K562 (cell line): ENCODE measurements around the gene PCSK5. TPM values are rescaled to one million over a fixed set of nuclear protein-coding genes. Genes with fewer than 3 reads are reported as not detected.

ENCODE experiments used
- ATAC-seq: fragments of 200-7000 bp; cut with Tn5 transposase; 3 replicates; pipeline ENCODE4 v1.9.1; 2020; ENCODE audit warnings: moderate library complexity
- BruUV-seq: library from RNA; stranded (reverse); fragments of 400-500 nt; replicated peaks from 2 replicates; lab custom pipeline; 2021; lab: Mats Ljungman, UMichigan
- CTCF ChIA-PET: fragments of 300-600 bp; formaldehyde crosslinking; extraction: SDS; loops from one replicate; lab custom pipeline; 2021; ENCODE audit warnings: low intra/inter-chr PET ratio; lab: Yijun Ruan, JAX
- POLR2A ChIA-PET: fragments of 300-600, 350-650 bp; sonication (Branson Sonifier 250); formaldehyde crosslinking; extraction: SDS; loops from one replicate; lab custom pipeline; 2021; ENCODE audit warnings: antibody characterized with exemption, inconsistent platforms; lab: Yijun Ruan, JAX
- DNase-seq, 4 experiments: peaks; one replicate each; pipeline versions ENCODE4 v3.0.0 to v3.0.0-alpha.2; 2011 to 2018; ENCODE audit warnings: low spot score in 3 of 4, mixed read lengths in 3 of 4; ENCODE audit errors: extremely low read depth in 1 of 4
- FAIRE-seq: peaks from 2 replicates; lab custom pipeline; 2011; peaks lifted over from hg19 to GRCh38; lab: Jason Lieb, UNC
- H2AFZ ChIP-seq: 2 replicates; pipeline ENCODE4 v1.6.0; 2011; ENCODE audit warnings: low read depth, low read length, control low read depth, inconsistent platforms
- H3K27ac ChIP-seq: fragments of 200-600 bp; 3 replicates; pipeline ENCODE4 v1.8.0; 2011; ENCODE audit warnings: low read depth, mild to moderate bottlenecking, control low read depth, inconsistent platforms, low read length, moderate library complexity, mixed read lengths; ENCODE audit errors: extremely low read depth
- H3K27me3 ChIP-seq, 2 experiments: fragments of 300-600 bp in 1 of 2; 2 replicates in 1 of 2; 3 replicates in 1 of 2; pipeline versions ENCODE4 v1.6.0 to v1.8.0; 2011; ENCODE audit warnings: inconsistent platforms in 2 of 2, low read length in 2 of 2, mild to moderate bottlenecking in 1 of 2, mixed read lengths in 1 of 2, moderate library complexity in 1 of 2; ENCODE audit not compliant: control insufficient read depth in 2 of 2, insufficient read depth in 2 of 2
- H3K36me3 ChIP-seq: fragments of 300-600 bp; 3 replicates; pipeline ENCODE4 v1.8.0; 2011; ENCODE audit warnings: mild to moderate bottlenecking, low read length, inconsistent platforms; ENCODE audit not compliant: control insufficient read depth, insufficient read depth
- H3K4me1 ChIP-seq, 2 experiments: fragments of 200-600 bp in 1 of 2; replicated peaks in 1 of 2; 2 replicates in 1 of 2; 3 replicates in 1 of 2; pipeline versions ENCODE4 v1.5.1 to v1.8.0; 2011; ENCODE audit warnings: inconsistent platforms in 2 of 2, low read length in 2 of 2, mild to moderate bottlenecking in 1 of 2, mixed read lengths in 1 of 2, moderate library complexity in 1 of 2; ENCODE audit not compliant: control insufficient read depth in 2 of 2, insufficient read depth in 2 of 2
- H3K4me2 ChIP-seq: 2 replicates; pipeline ENCODE4 v1.6.1; 2011; ENCODE audit warnings: low read length, control low read depth, inconsistent platforms, mixed read lengths; ENCODE audit not compliant: insufficient read depth
- H3K4me3 ChIP-seq: fragments of 200-600 bp; sonication (generic), shearing (Covaris generic); 2 replicates; pipeline ENCODE4 v1.5.1; 2016; ENCODE audit warnings: control low read depth, inconsistent platforms
- H3K79me2 ChIP-seq: fragments of 200-600 bp; 3 replicates; pipeline ENCODE4 v1.8.0; 2011; ENCODE audit warnings: low read length, inconsistent platforms; ENCODE audit not compliant: control insufficient read depth, insufficient read depth
- H3K9ac ChIP-seq, 2 experiments: 2 replicates each; pipeline versions ENCODE4 v1.6.0 to v1.6.1; 2011; ENCODE audit warnings: low read depth in 2 of 2, low read length in 2 of 2, control low read depth in 1 of 2, inconsistent platforms in 1 of 2, mild to moderate bottlenecking in 1 of 2, mixed read lengths in 1 of 2; ENCODE audit not compliant: insufficient read depth in 1 of 2
- H3K9me1 ChIP-seq: one replicate; pipeline ENCODE4 v1.6.0; 2011; ENCODE audit warnings: inconsistent platforms, mild to moderate bottlenecking, low read length, moderate library complexity; ENCODE audit not compliant: control insufficient read depth, insufficient read depth
- H3K9me3 ChIP-seq: replicated peaks from 2 replicates; pipeline ENCODE4 v1.5.1; 2011; ENCODE audit warnings: low read depth, low read length, inconsistent platforms; ENCODE audit not compliant: control insufficient read depth, insufficient read depth
- H4K20me1 ChIP-seq: replicated peaks from 2 replicates; pipeline ENCODE4 v1.6.1; 2011; ENCODE audit warnings: low read length, inconsistent platforms, mixed read lengths; ENCODE audit not compliant: control insufficient read depth, insufficient read depth
- KAT8 ChIP-seq: fragments of 450-650 bp; IDR thresholded peaks from 2 replicates; pipeline ENCODE4 v1.6.1; 2016; ENCODE audit warnings: low read depth, mild to moderate bottlenecking
- TEAD4 ChIP-seq, 2 experiments: sonication (generic) in 1 of 2; formaldehyde crosslinking in 1 of 2; IDR thresholded peaks; 2 replicates each; pipeline versions ENCODE4 v1.6.1 to v1.8.0; 2012 to 2022; ENCODE audit warnings: borderline replicate concordance in 1 of 2, inconsistent platforms in 1 of 2, low read length in 1 of 2, mild to moderate bottlenecking in 1 of 2, missing genetic modification reagents in 1 of 2
- YY1 ChIP-seq, 3 experiments: IDR thresholded peaks; 2 replicates each; pipeline ENCODE4 v1.6.1; 2011; ENCODE audit warnings: low read length in 2 of 3, mild to moderate bottlenecking in 2 of 3, moderate library complexity in 2 of 3, borderline replicate concordance in 1 of 3, control low read depth in 1 of 3, low read depth in 1 of 3; ENCODE audit not compliant: insufficient read depth in 3 of 3, insufficient replicate concordance in 2 of 3, control insufficient read depth in 1 of 3, insufficient read length in 1 of 3; ENCODE audit errors: extremely low read depth in 1 of 3
- ZFP1 ChIP-seq: fragments of 450-650 bp; formaldehyde crosslinking; IDR thresholded peaks from 2 replicates; pipeline ENCODE4 v1.4.0; 2020; ENCODE audit warnings: mild to moderate bottlenecking, mixed read lengths
- ZHX1 ChIP-seq: fragments of 150-350 bp; conservative IDR thresholded peaks from 2 replicates; pipeline ENCODE4 v1.6.1; 2014; ENCODE audit warnings: low read length
- WGBS: fragments of 100-300 bp; shearing (Covaris generic); methylation state at CpG from one replicate; pipeline ENCODE4 v1.1.6; 2016; ENCODE audit warnings: low coverage, mixed read lengths; ENCODE audit not compliant: insufficient coverage; ENCODE audit errors: missing lambda C conversion rate; 5-methylcytosine and 5-hydroxymethylcytosine counted together
- in situ Hi-C: fragments of 300-500 bp; cut with MboI; formaldehyde crosslinking; loops from 4 replicates; pipeline ENCODE4 v1.15.0; 2018; ENCODE audit warnings: inconsistent platforms, mixed read lengths
- intact Hi-C: fragments of 100-400 bp; cut with micrococcal nuclease; formaldehyde crosslinking; loops from 2 replicates; pipeline ENCODE4 v1.14.2; 2022
- polyA plus RNA-seq, 8 experiments: library from polyadenylated mRNA; depleted of rRNA in 4 of 8; stranded (reverse) in 5 of 8; unstranded in 3 of 8; fragments of >200 nt; fragmentation: Nextera tagmentation in 2 of 8; fragmentation: Illumina TruSeq in 1 of 8; extraction: Ambion mirVana in 2 of 8; extraction: Trizol in 1 of 8; gene quantifications; 2 replicates each; pipeline versions ENCODE4 v1.2.1 to v1.2.3, GENCODE V29; 2011 to 2014; ENCODE audit warnings: inconsistent platforms in 1 of 8, missing spikeins in 1 of 8
- total RNA-seq, 7 experiments: library from RNA; depleted of rRNA in 6 of 7; stranded (reverse); fragments of >200 nt in 6 of 7; fragmentation: Illumina TruSeq in 2 of 7; extraction: Trizol in 2 of 7; gene quantifications; 2 replicates each; pipeline versions ENCODE4 v1.2.1 to v1.2.3, GENCODE V29; 2011 to 2021; ENCODE audit warnings: low replicate concordance in 1 of 7

The PCSK5 gene
- total and polyA plus RNA-seq, 9 of the 15 experiments (the other 6 are each of a cell fraction or from before 2014, with no cell fraction given) = not detected

- Histone ChIP-seq H4K20me1 (no peaks in the 10 kb centered on the region), H3K79me2 (no peaks in the 10 kb centered on the region), H2AFZ (peak overlapping the region; percentile 70), H3K36me3 (no peaks in the 10 kb centered on the region), H3K4me2 (peak overlapping the region; percentile 43), H3K9me3 (no peaks in the 10 kb centered on the region), H3K4me1 (no peaks in the 10 kb centered on the region), H3K4me3 (no peak overlapping the region; the same call in 1 of the 2 replicates)
- ATAC-seq (no peak), DNase-seq (peak in 1 of 4 experiments; percentile 3), FAIRE-seq (no peak)
- CTCF ChIA-PET = no interaction called here
- in situ Hi-C loops = no loop called here
- WGBS = 4% methylated on average over 6 of the region's 9 CpGs
- POLR2A ChIA-PET = interaction anchor here (0.7 to 1.4 kb wide), 2 partner anchors 9 to 39 kb away, joined by 3 read pairs; no protein-coding TSS in a partner anchor
- TF ChIP-seq KAT8 (peak; percentile 83), YY1 (IDR thresholded peaks at IDR 0.05; ENCODE audit: borderline replicate concordance in 1 of 3, control insufficient read depth in 1 of 3, extremely low read depth in 1 of 3, insufficient read depth in 3 of 3, insufficient read length in 1 of 3, insufficient replicate concordance in 2 of 3, low read depth in 1 of 3, low read length in 2 of 3) (peak; percentile 57 to 90 (median 58)), ZHX1 (0 out of 2 replicates have a peak, but pooled peaks have one; percentile 76), ZFP1 (no peak), TEAD4 (IDR thresholded peaks at IDR 0.05; ENCODE audit: low read length) (peak; percentile 30; the same call in 1 of the 2 replicates), TEAD4 (CRISPR knock-in tag; IDR thresholded peaks at IDR 0.05; ENCODE audit: borderline replicate concordance) (no peak)
- TF ChIP-seq, all 486 proteins: peak for 4
- no peaks in the 10 kb centered on the region for H3K9me1 ChIP-seq
- H3K9ac ChIP-seq = no peak overlapping the region
- H3K27ac ChIP-seq = no peak overlapping the region
- no peaks in the 10 kb centered on the region for H3K27me3 ChIP-seq
- intact Hi-C loops = no loop called here
- BruUV-seq = no TSS peak
Measured at GRCh38 chr9:76246680-76247079, 356.2 kb downstream of the PCSK5 start.
